K562 (cell line): Measurements from ENCODE around the gene FUZ. TPM values are rescaled to one million over a fixed set of nuclear protein-coding genes. Genes with fewer than 3 reads are reported as not detected.

Experiments
- ATAC-seq: fragments of 200-7000 bp; cut with Tn5 transposase; 3 replicates; pipeline ENCODE4 v1.9.1; 2020; ENCODE audit warnings: moderate library complexity
- BruUV-seq: library from RNA; stranded (reverse); fragments of 400-500 nt; replicated peaks from 2 replicates; lab custom pipeline; 2021; lab: Mats Ljungman, UMichigan
- CTCF ChIA-PET: fragments of 300-600 bp; formaldehyde crosslinking; extraction: SDS; loops from one replicate; lab custom pipeline; 2021; ENCODE audit warnings: low intra/inter-chr PET ratio; lab: Yijun Ruan, JAX
- POLR2A ChIA-PET: fragments of 300-600, 350-650 bp; sonication (Branson Sonifier 250); formaldehyde crosslinking; extraction: SDS; loops from one replicate; lab custom pipeline; 2021; ENCODE audit warnings: antibody characterized with exemption, inconsistent platforms; lab: Yijun Ruan, JAX
- DNase-seq, 4 experiments: peaks; one replicate each; pipeline versions ENCODE4 v3.0.0 to v3.0.0-alpha.2; 2011 to 2018; ENCODE audit warnings: low spot score in 3 of 4, mixed read lengths in 3 of 4; ENCODE audit errors: extremely low read depth in 1 of 4
- FAIRE-seq: peaks from 2 replicates; lab custom pipeline; 2011; peaks lifted over from hg19 to GRCh38; lab: Jason Lieb, UNC
- H2AFZ ChIP-seq: 2 replicates; pipeline ENCODE4 v1.6.0; 2011; ENCODE audit warnings: low read depth, low read length, control low read depth, inconsistent platforms
- H3K27ac ChIP-seq: fragments of 200-600 bp; 3 replicates; pipeline ENCODE4 v1.8.0; 2011; ENCODE audit warnings: low read depth, mild to moderate bottlenecking, control low read depth, inconsistent platforms, low read length, moderate library complexity, mixed read lengths; ENCODE audit errors: extremely low read depth
- H3K27me3 ChIP-seq, 2 experiments: fragments of 300-600 bp in 1 of 2; 2 replicates in 1 of 2; 3 replicates in 1 of 2; pipeline versions ENCODE4 v1.6.0 to v1.8.0; 2011; ENCODE audit warnings: inconsistent platforms in 2 of 2, low read length in 2 of 2, mild to moderate bottlenecking in 1 of 2, mixed read lengths in 1 of 2, moderate library complexity in 1 of 2; ENCODE audit not compliant: control insufficient read depth in 2 of 2, insufficient read depth in 2 of 2
- H3K36me3 ChIP-seq: fragments of 300-600 bp; 3 replicates; pipeline ENCODE4 v1.8.0; 2011; ENCODE audit warnings: mild to moderate bottlenecking, low read length, inconsistent platforms; ENCODE audit not compliant: control insufficient read depth, insufficient read depth
- H3K4me1 ChIP-seq, 2 experiments: fragments of 200-600 bp in 1 of 2; replicated peaks in 1 of 2; 2 replicates in 1 of 2; 3 replicates in 1 of 2; pipeline versions ENCODE4 v1.5.1 to v1.8.0; 2011; ENCODE audit warnings: inconsistent platforms in 2 of 2, low read length in 2 of 2, mild to moderate bottlenecking in 1 of 2, mixed read lengths in 1 of 2, moderate library complexity in 1 of 2; ENCODE audit not compliant: control insufficient read depth in 2 of 2, insufficient read depth in 2 of 2
- H3K4me2 ChIP-seq: 2 replicates; pipeline ENCODE4 v1.6.1; 2011; ENCODE audit warnings: low read length, control low read depth, inconsistent platforms, mixed read lengths; ENCODE audit not compliant: insufficient read depth
- H3K4me3 ChIP-seq: fragments of 200-600 bp; sonication (generic), shearing (Covaris generic); 2 replicates; pipeline ENCODE4 v1.5.1; 2016; ENCODE audit warnings: control low read depth, inconsistent platforms
- H3K79me2 ChIP-seq: fragments of 200-600 bp; 3 replicates; pipeline ENCODE4 v1.8.0; 2011; ENCODE audit warnings: low read length, inconsistent platforms; ENCODE audit not compliant: control insufficient read depth, insufficient read depth
- H3K9ac ChIP-seq, 2 experiments: 2 replicates each; pipeline versions ENCODE4 v1.6.0 to v1.6.1; 2011; ENCODE audit warnings: low read depth in 2 of 2, low read length in 2 of 2, control low read depth in 1 of 2, inconsistent platforms in 1 of 2, mild to moderate bottlenecking in 1 of 2, mixed read lengths in 1 of 2; ENCODE audit not compliant: insufficient read depth in 1 of 2
- H3K9me1 ChIP-seq: one replicate; pipeline ENCODE4 v1.6.0; 2011; ENCODE audit warnings: inconsistent platforms, mild to moderate bottlenecking, low read length, moderate library complexity; ENCODE audit not compliant: control insufficient read depth, insufficient read depth
- H3K9me3 ChIP-seq: replicated peaks from 2 replicates; pipeline ENCODE4 v1.5.1; 2011; ENCODE audit warnings: low read depth, low read length, inconsistent platforms; ENCODE audit not compliant: control insufficient read depth, insufficient read depth
- H4K20me1 ChIP-seq: replicated peaks from 2 replicates; pipeline ENCODE4 v1.6.1; 2011; ENCODE audit warnings: low read length, inconsistent platforms, mixed read lengths; ENCODE audit not compliant: control insufficient read depth, insufficient read depth
- ARID1B ChIP-seq: fragments of 450-650 bp; IDR thresholded peaks from 2 replicates; pipeline ENCODE4 v1.6.1; 2016; ENCODE audit warnings: antibody characterized with exemption, mild to moderate bottlenecking, inconsistent platforms
- ATF4 ChIP-seq: fragments of 450-650 bp; formaldehyde crosslinking; IDR thresholded peaks from 2 replicates; pipeline ENCODE4 v1.4.0; 2022; ENCODE audit warnings: mild to moderate bottlenecking, moderate library complexity
- E2F3 ChIP-seq: fragments of 250-450 bp; sonication (Bioruptor Pico); IDR thresholded peaks from 2 replicates; pipeline ENCODE4 v1.4.0; 2020; ENCODE audit warnings: mild to moderate bottlenecking
- HINFP ChIP-seq: fragments of 450-650 bp; conservative IDR thresholded peaks from 2 replicates; pipeline ENCODE4 v1.6.1; 2016; ENCODE audit warnings: missing genetic modification characterization, low read depth, mild to moderate bottlenecking, control low read depth, missing compliant biosample characterization
- NFRKB ChIP-seq: fragments of 450-650 bp; IDR thresholded peaks from 2 replicates; pipeline ENCODE4 v1.6.1; 2016; ENCODE audit warnings: low read depth
- TCF7L2 ChIP-seq: fragments of 150-350 bp; IDR thresholded peaks from 2 replicates; pipeline ENCODE4 v1.6.1; 2016; ENCODE audit warnings: low read depth, mild to moderate bottlenecking, low read length, moderate library complexity
- XRCC3 ChIP-seq: fragments of 450-650 bp; IDR thresholded peaks from 2 replicates; pipeline ENCODE4 v1.6.1; 2017; ENCODE audit warnings: mild to moderate bottlenecking, moderate library complexity
- ZNF76 ChIP-seq: fragments of 250-450 bp; sonication (Bioruptor Pico); IDR thresholded peaks from 2 replicates; pipeline ENCODE4 v1.4.0; 2020; ENCODE audit warnings: mild to moderate bottlenecking, moderate library complexity, borderline replicate concordance
- WGBS: fragments of 100-300 bp; shearing (Covaris generic); methylation state at CpG from one replicate; pipeline ENCODE4 v1.1.6; 2016; ENCODE audit warnings: low coverage, mixed read lengths; ENCODE audit not compliant: insufficient coverage; ENCODE audit errors: missing lambda C conversion rate; 5-methylcytosine and 5-hydroxymethylcytosine counted together
- in situ Hi-C: fragments of 300-500 bp; cut with MboI; formaldehyde crosslinking; loops from 4 replicates; pipeline ENCODE4 v1.15.0; 2018; ENCODE audit warnings: inconsistent platforms, mixed read lengths
- intact Hi-C: fragments of 100-400 bp; cut with micrococcal nuclease; formaldehyde crosslinking; loops from 2 replicates; pipeline ENCODE4 v1.14.2; 2022
- polyA plus RNA-seq, 8 experiments: library from polyadenylated mRNA; depleted of rRNA in 4 of 8; stranded (reverse) in 5 of 8; unstranded in 3 of 8; fragments of >200 nt; fragmentation: Nextera tagmentation in 2 of 8; fragmentation: Illumina TruSeq in 1 of 8; extraction: Ambion mirVana in 2 of 8; extraction: Trizol in 1 of 8; gene quantifications; 2 replicates each; pipeline versions ENCODE4 v1.2.1 to v1.2.3, GENCODE V29; 2011 to 2014; ENCODE audit warnings: inconsistent platforms in 1 of 8, missing spikeins in 1 of 8
- total RNA-seq, 7 experiments: library from RNA; depleted of rRNA in 6 of 7; stranded (reverse); fragments of >200 nt in 6 of 7; fragmentation: Illumina TruSeq in 2 of 7; extraction: Trizol in 2 of 7; gene quantifications; 2 replicates each; pipeline versions ENCODE4 v1.2.1 to v1.2.3, GENCODE V29; 2011 to 2021; ENCODE audit warnings: low replicate concordance in 1 of 7
- TF ChIP-seq, protein P1 (sequence below): sonication (generic); IDR thresholded peaks from 2 replicates; pipeline ENCODE4 v1.6.1; 2016
- TF ChIP-seq, protein P2 (sequence below): sonication (generic); formaldehyde crosslinking; IDR thresholded peaks from 2 replicates; pipeline ENCODE4 v1.8.1; 2023; ENCODE audit warnings: mild to moderate bottlenecking, missing genetic modification reagents
- TF ChIP-seq, protein P3 (sequence below): sonication (generic); formaldehyde crosslinking; IDR thresholded peaks from 2 replicates; pipeline ENCODE4 v1.8.0; 2023; ENCODE audit warnings: missing genetic modification reagents, mild to moderate bottlenecking, borderline replicate concordance

The FUZ gene
- total and polyA plus RNA-seq, 9 of the 15 experiments (the other 6 are each of a cell fraction or from before 2014, with no cell fraction given), result 0.17 to 7.6 (median 3.6) TPM; not detected in 1

GRCh38 chr19:49799271-49799797, 13.8 kb downstream of the FUZ start:
- in situ Hi-C loops, result no loop called here
- 97% methylated on average over 25 of the region's 28 CpGs for WGBS
- CTCF ChIA-PET, result no interaction called here
- TF ChIP-seq, protein P1, sequence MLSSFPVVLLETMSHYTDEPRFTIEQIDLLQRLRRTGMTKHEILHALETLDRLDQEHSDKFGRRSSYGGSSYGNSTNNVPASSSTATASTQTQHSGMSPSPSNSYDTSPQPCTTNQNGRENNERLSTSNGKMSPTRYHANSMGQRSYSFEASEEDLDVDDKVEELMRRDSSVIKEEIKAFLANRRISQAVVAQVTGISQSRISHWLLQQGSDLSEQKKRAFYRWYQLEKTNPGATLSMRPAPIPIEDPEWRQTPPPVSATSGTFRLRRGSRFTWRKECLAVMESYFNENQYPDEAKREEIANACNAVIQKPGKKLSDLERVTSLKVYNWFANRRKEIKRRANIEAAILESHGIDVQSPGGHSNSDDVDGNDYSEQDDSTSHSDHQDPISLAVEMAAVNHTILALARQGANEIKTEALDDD, result no peak
- no peak for TF ChIP-seq NFRKB
- TF ChIP-seq, protein P2, sequence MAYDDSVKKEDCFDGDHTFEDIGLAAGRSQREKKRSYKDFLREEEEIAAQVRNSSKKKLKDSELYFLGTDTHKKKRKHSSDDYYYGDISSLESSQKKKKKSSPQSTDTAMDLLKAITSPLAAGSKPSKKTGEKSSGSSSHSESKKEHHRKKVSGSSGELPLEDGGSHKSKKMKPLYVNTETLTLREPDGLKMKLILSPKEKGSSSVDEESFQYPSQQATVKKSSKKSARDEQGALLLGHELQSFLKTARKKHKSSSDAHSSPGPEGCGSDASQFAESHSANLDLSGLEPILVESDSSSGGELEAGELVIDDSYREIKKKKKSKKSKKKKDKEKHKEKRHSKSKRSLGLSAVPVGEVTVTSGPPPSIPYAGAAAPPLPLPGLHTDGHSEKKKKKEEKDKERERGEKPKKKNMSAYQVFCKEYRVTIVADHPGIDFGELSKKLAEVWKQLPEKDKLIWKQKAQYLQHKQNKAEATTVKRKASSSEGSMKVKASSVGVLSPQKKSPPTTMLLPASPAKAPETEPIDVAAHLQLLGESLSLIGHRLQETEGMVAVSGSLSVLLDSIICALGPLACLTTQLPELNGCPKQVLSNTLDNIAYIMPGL (CRISPR knock-in tag), result no peak
- TF ChIP-seq ZNF76 (CRISPR knock-in tag), result no peak
- no peak for TF ChIP-seq TCF7L2
- no peak for TF ChIP-seq ARID1B
- TF ChIP-seq E2F3 (CRISPR knock-in tag), result no peak
- TF ChIP-seq XRCC3, result no peak
- TF ChIP-seq, protein P3, sequence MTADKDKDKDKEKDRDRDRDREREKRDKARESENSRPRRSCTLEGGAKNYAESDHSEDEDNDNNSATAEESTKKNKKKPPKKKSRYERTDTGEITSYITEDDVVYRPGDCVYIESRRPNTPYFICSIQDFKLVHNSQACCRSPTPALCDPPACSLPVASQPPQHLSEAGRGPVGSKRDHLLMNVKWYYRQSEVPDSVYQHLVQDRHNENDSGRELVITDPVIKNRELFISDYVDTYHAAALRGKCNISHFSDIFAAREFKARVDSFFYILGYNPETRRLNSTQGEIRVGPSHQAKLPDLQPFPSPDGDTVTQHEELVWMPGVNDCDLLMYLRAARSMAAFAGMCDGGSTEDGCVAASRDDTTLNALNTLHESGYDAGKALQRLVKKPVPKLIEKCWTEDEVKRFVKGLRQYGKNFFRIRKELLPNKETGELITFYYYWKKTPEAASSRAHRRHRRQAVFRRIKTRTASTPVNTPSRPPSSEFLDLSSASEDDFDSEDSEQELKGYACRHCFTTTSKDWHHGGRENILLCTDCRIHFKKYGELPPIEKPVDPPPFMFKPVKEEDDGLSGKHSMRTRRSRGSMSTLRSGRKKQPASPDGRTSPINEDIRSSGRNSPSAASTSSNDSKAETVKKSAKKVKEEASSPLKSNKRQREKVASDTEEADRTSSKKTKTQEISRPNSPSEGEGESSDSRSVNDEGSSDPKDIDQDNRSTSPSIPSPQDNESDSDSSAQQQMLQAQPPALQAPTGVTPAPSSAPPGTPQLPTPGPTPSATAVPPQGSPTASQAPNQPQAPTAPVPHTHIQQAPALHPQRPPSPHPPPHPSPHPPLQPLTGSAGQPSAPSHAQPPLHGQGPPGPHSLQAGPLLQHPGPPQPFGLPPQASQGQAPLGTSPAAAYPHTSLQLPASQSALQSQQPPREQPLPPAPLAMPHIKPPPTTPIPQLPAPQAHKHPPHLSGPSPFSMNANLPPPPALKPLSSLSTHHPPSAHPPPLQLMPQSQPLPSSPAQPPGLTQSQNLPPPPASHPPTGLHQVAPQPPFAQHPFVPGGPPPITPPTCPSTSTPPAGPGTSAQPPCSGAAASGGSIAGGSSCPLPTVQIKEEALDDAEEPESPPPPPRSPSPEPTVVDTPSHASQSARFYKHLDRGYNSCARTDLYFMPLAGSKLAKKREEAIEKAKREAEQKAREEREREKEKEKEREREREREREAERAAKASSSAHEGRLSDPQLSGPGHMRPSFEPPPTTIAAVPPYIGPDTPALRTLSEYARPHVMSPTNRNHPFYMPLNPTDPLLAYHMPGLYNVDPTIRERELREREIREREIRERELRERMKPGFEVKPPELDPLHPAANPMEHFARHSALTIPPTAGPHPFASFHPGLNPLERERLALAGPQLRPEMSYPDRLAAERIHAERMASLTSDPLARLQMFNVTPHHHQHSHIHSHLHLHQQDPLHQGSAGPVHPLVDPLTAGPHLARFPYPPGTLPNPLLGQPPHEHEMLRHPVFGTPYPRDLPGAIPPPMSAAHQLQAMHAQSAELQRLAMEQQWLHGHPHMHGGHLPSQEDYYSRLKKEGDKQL (CRISPR knock-in tag), result no peak
- TF ChIP-seq ATF4 (CRISPR knock-in tag), result no peak
- TF ChIP-seq HINFP (tag), result no peak

More at GRCh38 chr19:49799271-49799797, 13.8 kb downstream of the FUZ start:
- Histone ChIP-seq H3K4me1 (peaks cover 0 to 36% of the 10 kb centered on the region in 2 experiments; a peak in 2 of 5 replicates), H3K9me1 (no peaks in the 10 kb centered on the region), H3K9ac (no peak overlapping the region), H3K9me3 (no peaks in the 10 kb centered on the region), H3K36me3 (peaks cover 95% of the 10 kb centered on the region), H3K27ac (no peak overlapping the region), H3K4me2 (no peak overlapping the region), H4K20me1 (no peaks in the 10 kb centered on the region; the same call in 1 of the 2 replicates), H2AFZ (no peak overlapping the region), H3K27me3 (no peaks in the 10 kb centered on the region), H3K4me3 (no peak overlapping the region), H3K79me2 (no peaks in the 10 kb centered on the region)
- intact Hi-C loops, result no loop called here
- TSS peak; percentile 32 for BruUV-seq
- DNase-seq (no peak), FAIRE-seq (no peak), ATAC-seq (no peak)
- POLR2A ChIA-PET, result interaction anchor here (1.0 kb wide), 1 partner anchor 51 kb away, joined by 5 read pairs; the partner anchor contains the start of gene PTOV1
